ENCODE results near the gene PIRT.

The PIRT gene

DNA sequence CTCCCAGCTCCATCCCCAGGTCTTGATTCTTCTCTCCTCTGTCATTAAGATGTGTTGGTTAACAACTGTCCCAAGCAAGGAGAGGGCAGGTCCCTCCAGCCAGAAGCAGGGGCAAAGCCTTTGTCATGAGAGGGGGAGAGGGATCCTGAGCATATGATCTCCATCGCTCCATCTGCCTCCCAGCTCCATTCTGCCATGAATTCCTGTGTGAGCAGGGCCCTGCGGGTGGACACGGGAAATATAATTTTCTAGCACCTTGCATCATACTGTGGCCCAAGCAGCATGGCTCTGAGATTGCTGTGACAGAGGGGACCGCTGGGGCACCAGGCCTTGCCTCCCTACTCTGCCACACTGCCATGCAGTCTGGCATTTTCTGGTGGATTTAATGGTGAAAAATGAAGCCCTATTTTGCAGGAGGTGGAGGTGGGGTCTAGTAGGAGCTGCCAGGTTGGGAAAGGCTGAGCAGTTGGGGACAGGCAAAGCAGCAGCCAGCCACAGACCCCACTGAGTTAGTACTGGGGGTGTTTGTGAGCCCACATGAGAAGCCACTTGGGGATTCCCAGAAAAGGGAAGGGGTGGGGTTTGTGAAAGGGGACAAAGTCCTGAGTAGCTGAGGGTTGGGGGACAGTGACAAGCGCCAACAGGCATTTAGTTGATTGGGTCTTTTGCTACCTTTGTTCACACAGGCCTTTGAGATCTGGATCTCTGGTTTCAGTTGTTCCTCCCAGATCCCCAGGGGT, 50.4 kb downstream of the PIRT start:
- DNase-seq, result no peak

GRCh38 chr17:10785295-10785694, 52.6 kb downstream of the PIRT start:
- no peak for DNase-seq

- DNase-seq, result no peak
These were observed 58.3 kb downstream of the PIRT start for GRCh38 chr17:10779609-10780008.

DNA sequence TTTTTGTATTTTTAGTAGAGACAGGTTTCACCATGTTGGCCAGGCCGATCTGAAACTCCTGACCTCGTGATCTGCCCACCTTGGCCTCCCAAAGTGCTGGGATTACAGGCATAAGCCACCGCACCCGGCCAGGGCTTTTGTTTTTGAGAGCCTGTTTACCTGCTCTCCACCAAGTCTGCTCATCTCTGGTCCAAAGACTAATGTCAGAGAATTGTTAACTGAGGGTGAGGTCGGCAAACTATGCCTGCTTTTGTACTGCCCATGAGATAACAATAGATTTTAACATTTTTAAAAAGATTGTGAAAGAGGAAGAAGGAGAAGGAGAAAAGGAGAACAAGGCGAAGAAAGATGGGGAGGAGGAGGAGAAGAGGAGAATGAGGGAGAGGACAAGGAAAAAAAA, 60.0 kb downstream of the PIRT start:
- DNase-seq, result no peak

DNA sequence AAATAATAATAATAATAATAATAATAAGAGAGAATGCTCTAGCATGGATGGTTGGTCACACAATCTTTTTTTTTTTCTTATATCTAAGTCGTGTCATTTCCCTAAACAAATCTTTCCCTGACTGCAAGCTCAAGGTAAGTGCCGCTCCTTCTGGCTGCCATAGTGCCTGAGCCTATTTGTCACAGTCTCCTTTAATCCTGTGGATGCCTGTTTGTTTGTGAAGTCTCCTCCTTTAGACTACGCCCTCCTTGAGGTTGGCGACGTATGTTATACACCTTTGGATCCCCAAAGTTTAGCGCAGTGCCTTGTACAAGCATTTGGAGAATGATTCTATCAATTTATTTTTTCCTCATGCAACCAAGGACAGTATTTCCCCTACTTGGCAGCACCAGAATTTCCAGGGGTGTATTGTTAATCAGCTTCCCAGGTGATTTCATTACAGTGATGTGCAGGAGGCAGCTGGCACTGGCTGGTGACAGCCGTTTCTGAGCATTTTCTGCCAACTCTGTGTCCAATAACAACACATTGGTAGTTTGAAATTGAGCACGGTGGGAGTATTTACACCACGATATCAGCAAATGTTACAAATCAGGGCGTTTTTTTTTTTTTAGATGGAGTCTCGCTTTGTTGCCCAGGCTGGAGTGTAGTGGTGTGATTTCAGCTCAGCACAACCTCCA, 60.6 kb downstream of the PIRT start:
- no peak for DNase-seq

DNA sequence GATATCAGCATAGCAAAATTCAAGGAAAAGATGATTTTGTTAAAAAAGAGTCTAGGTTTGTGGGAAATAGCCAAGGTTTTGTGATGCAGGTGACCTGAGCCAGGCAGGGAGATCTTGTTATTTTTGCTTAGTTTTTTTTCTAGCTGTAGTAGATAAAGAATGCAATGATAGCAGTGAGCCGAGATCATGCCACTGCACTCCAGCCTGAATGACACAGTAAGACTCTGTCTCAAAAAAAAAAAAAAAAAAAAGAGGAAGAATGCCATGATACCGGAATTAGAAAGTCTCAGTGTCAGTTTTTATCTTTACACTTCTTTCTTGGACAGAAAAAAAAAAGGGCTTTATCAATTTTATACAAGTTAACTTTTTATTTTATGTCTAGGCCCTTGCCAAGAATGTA, 61.5 kb downstream of the PIRT start:
- peak; percentile 44 for DNase-seq

GRCh38 chr17:10775740-10776356, 62.0 kb downstream of the PIRT start:
- no peak for DNase-seq

GRCh38 chr17:10775058-10775457, 62.8 kb downstream of the PIRT start:
- DNase-seq, result no peak

- no peak for DNase-seq
These were observed 64.5 kb downstream of the PIRT start for GRCh38 chr17:10773391-10773790.
